ENCODE measurements around the gene FAM200A. TPM values are rescaled to one million over a fixed set of nuclear protein-coding genes. Genes with fewer than 3 reads are reported as not detected.

The FAM200A gene
- total and polyA plus RNA-seq, 2 of the 13 experiments (the other 11 are each of a cell fraction or from before 2014, with no cell fraction given), result 4.7 to 6.3 TPM

DNA sequence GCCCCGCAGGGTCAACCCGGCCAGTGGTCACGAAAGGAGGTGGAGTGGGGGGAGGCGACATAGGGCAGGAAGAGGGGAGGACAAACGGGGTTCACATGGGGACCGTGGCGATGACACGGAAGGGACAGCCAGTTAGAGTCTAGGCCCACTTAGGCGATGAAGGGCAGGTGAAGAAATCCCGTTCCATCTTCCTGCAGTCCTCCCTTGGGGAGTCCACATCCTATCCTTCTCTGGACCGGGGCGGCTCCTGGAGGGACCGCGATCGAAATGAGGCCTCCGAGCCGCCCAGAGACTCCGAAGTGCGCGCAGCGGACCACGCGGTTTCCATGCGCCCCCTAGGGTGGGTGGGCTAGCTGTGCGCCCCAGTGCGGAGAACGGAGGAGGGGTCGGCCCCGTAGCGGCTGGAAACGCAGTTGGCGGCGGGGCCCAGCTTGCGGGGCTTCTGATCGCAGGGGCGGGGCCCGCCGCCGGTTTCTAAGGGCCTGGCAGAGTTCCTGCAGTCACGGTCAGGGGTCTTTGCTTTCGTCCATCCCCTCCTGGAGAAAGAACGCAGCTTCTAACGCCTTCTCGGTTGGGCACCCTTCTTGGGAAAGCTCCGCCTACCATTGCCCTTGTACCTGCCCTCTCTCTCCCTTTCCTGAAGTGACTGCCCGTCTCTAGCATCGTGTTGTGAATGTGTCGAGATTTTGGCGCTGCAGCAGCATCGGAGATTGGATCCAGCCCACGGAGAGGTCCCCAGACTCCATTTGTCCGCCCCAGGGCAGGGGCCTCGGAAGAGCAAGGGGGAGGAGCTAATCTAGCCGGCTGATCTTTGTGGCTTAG is 28.3 kb upstream of the FAM200A start:
- BruUV-seq (replicated peaks), result no TSS peak
- in situ Hi-C loops (cut with HindIII; ENCODE audit: extremely low pct_ligation_motif_present, low pct_unique_long_range_greater_than_20kb) (no loop called here), intact Hi-C loops (cut with micrococcal nuclease; ENCODE audit: unreplicated experiment) (no loop called here)
- ATAC-seq, result peak; percentile 84
- no peak overlapping the region for H3K27ac ChIP-seq (ENCODE audit: extremely low read length, insufficient read depth, low read length)
- H3K79me2 ChIP-seq (ENCODE audit: insufficient read depth, low read length), result no peaks in the 10 kb centered on the region
- POLR2A ChIA-PET, result interaction anchor here (1.0 to 1.4 kb wide), 2 partner anchors 22 to 149 kb away, joined by 3 to 17 read pairs; partner anchors contain the start of gene ZNF655
- peak overlapping the region; percentile 53 for H3K9ac ChIP-seq (ENCODE audit: insufficient read depth, low read depth, low read length)
- 56% methylated on average over 34 of the region's 54 CpGs for WGBS (ENCODE audit: low lambda C conversion rate)
- H3K36me3 ChIP-seq (replicated peaks in 1 of 2; ENCODE audit: control insufficient read depth in 1 of 2, insufficient read depth in 2 of 2, low read length in 2 of 2), result no peaks in the 10 kb centered on the region
- no peak overlapping the region for H2AFZ ChIP-seq (ENCODE audit: low read length)
- H3K9me3 ChIP-seq (ENCODE audit: low read length), result no peaks in the 10 kb centered on the region
- H3K4me2 ChIP-seq (ENCODE audit: low read depth, low read length), result peak overlapping the region; percentile 80
- CTCF ChIA-PET (ENCODE audit: low intra/inter-chr PET ratio, low total read pairs), result no interaction called here
- no peaks in the 10 kb centered on the region for H3K27me3 ChIP-seq (ENCODE audit: control insufficient read depth in 1 of 2, insufficient read depth in 2 of 2, low read length in 2 of 2)
- peak overlapping the region; percentile 48 to 64 (median 52); a peak in 5 of 6 replicates for H3K4me3 ChIP-seq (replicated peaks in 1 of 3; ENCODE audit: insufficient read depth in 1 of 3, low read depth in 2 of 3, low read length in 3 of 3)
- FAIRE-seq, result no peak
- peak; percentile 6 for DNase-seq (ENCODE audit: low spot score)
- peaks cover 5% of the 10 kb centered on the region; the same call in 1 of the 2 replicates for H3K4me1 ChIP-seq (ENCODE audit: insufficient read depth, low read length)
- no peaks in the 10 kb centered on the region for H4K20me1 ChIP-seq (ENCODE audit: insufficient read depth, low read length)
- TF ChIP-seq ZNF432 (CRISPR knock-in tag; IDR thresholded peaks at IDR 0.05; ENCODE audit: borderline replicate concordance) (no peak), ZNF441 (CRISPR knock-in tag; IDR thresholded peaks at IDR 0.05; ENCODE audit: borderline replicate concordance) (no peak), AGO1 (IDR thresholded peaks at IDR 0.05; ENCODE audit: low read depth, low read length, poor library complexity, severe bottlenecking) (peak; percentile 77), ZBTB7B (CRISPR knock-in tag; IDR thresholded peaks at IDR 0.05) (0 out of 2 replicates have a peak, but pooled peaks have one; percentile 77), ZNF121 (CRISPR knock-in tag; IDR thresholded peaks at IDR 0.05) (no peak), ZFY (CRISPR knock-in tag; IDR thresholded peaks at IDR 0.05) (peak; percentile 55; the same call in 1 of the 2 replicates), YEATS2 (CRISPR knock-in tag; IDR thresholded peaks at IDR 0.05; ENCODE audit: borderline replicate concordance) (no peak), NCOA2 (CRISPR knock-in tag; IDR thresholded peaks at IDR 0.05) (no peak), SRSF9 (IDR thresholded peaks at IDR 0.05; ENCODE audit: borderline replicate concordance, insufficient read depth, low read depth, low read length, poor library complexity, severe bottlenecking) (no peak), MYC (CRISPR knock-in tag; IDR thresholded peaks at IDR 0.05; ENCODE audit: borderline replicate concordance) (peak; percentile 76), ZNF337 (CRISPR knock-in tag; IDR thresholded peaks at IDR 0.05; ENCODE audit: borderline replicate concordance, low read depth) (no peak), ZBTB7A (CRISPR knock-in tag; IDR thresholded peaks at IDR 0.05) (peak; percentile 78), ZFP37 (CRISPR knock-in tag; IDR thresholded peaks at IDR 0.05; ENCODE audit: borderline replicate concordance) (no peak), RAD21 (CRISPR knock-in tag; IDR thresholded peaks at IDR 0.05) (peak; percentile 21; the same call in 1 of the 2 replicates), RBM39 (IDR thresholded peaks at IDR 0.05; ENCODE audit: low read depth, low read length, poor library complexity, severe bottlenecking) (peak; percentile 73)
- TF ChIP-seq, protein P1, sequence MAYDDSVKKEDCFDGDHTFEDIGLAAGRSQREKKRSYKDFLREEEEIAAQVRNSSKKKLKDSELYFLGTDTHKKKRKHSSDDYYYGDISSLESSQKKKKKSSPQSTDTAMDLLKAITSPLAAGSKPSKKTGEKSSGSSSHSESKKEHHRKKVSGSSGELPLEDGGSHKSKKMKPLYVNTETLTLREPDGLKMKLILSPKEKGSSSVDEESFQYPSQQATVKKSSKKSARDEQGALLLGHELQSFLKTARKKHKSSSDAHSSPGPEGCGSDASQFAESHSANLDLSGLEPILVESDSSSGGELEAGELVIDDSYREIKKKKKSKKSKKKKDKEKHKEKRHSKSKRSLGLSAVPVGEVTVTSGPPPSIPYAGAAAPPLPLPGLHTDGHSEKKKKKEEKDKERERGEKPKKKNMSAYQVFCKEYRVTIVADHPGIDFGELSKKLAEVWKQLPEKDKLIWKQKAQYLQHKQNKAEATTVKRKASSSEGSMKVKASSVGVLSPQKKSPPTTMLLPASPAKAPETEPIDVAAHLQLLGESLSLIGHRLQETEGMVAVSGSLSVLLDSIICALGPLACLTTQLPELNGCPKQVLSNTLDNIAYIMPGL (CRISPR knock-in tag; IDR thresholded peaks at IDR 0.05; ENCODE audit: borderline replicate concordance in 1 of 2, low read depth in 1 of 2), result 0 out of 4 replicates have a peak, but pooled peaks of 1 of the 2 experiments have one; percentile 29
- TF ChIP-seq, protein P2, sequence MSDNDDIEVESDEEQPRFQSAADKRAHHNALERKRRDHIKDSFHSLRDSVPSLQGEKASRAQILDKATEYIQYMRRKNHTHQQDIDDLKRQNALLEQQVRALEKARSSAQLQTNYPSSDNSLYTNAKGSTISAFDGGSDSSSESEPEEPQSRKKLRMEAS (IDR thresholded peaks at IDR 0.05), result peak; percentile 63
- TF ChIP-seq, protein P3, sequence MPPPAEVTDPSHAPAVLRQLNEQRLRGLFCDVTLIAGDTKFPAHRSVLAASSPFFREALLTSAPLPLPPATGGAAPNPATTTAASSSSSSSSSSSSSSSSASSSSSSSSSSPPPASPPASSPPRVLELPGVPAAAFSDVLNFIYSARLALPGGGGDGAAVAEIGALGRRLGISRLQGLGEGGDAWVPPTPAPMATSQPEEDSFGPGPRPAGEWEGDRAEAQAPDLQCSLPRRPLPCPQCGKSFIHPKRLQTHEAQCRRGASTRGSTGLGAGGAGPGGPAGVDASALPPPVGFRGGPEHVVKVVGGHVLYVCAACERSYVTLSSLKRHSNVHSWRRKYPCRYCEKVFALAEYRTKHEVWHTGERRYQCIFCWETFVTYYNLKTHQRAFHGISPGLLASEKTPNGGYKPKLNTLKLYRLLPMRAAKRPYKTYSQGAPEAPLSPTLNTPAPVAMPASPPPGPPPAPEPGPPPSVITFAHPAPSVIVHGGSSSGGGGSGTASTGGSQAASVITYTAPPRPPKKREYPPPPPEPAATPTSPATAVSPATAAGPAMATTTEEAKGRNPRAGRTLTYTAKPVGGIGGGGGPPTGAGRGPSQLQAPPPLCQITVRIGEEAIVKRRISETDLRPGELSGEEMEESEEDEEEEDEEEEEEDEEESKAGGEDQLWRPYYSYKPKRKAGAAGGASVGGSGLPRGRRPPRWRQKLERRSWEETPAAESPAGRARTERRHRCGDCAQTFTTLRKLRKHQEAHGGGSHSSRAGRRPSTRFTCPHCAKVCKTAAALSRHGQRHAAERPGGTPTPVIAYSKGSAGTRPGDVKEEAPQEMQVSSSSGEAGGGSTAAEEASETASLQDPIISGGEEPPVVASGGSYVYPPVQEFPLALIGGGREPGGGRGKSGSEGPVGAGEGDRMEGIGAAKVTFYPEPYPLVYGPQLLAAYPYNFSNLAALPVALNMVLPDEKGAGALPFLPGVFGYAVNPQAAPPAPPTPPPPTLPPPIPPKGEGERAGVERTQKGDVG (CRISPR knock-in tag; IDR thresholded peaks at IDR 0.05; ENCODE audit: borderline replicate concordance), result peak; percentile 58; the same call in 1 of the 2 replicates

All from HepG2 (cell line).